Right forelimb (tissue), 1 donor: ENCODE data around the gene SLC11A2.

Experiments used
- DNase-seq: peaks from one replicate; pipeline ENCODE4 v3.0.0-alpha.2; 2018

Gene SLC11A2

DNA sequence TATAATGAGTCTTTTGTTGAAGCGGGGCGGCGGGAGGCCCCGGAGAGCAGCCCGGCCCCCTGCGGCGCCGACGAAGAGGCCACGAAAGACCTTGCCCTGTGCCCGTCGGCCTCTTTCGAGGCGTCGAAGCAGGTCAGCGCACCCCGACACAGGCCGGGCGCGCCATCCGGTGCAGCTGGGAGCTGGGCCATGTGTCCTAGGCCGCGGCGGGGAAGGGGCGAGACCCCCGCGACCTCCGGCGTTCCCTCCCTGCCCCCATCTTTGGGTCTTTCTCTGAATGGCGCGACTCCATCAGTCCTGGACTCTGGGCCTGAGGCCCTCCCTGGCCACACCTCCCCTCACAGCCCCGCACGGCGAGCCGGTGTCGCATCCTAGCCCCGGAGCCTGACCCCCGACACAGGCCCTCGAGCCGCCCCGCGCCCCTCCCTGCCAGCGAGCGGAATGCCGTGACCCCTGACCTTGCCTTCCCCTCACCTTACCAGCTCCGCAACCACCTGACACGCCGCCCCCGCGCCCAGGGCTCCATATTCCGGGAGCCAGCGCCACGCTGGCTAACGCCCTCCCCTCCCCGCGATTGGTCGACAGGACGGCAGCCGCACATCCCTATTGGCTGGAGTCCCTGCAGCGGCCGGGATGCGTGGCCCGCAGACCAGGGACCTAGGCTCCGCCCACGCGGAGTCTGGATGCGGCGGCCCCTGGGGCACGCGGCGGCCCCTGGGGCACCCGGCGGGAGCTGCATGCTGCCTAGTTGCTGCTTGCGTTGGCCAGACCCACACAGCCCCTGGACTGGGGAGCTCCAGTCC, at the start of gene SLC11A2:
SLC11A2 (minus strand) TSS at position 549 of the 803 bp plus-strand sequence. CDS start 15,656 bp downstream, outside the sequence.
- DNase-seq: peak; percentile 95

DNA sequence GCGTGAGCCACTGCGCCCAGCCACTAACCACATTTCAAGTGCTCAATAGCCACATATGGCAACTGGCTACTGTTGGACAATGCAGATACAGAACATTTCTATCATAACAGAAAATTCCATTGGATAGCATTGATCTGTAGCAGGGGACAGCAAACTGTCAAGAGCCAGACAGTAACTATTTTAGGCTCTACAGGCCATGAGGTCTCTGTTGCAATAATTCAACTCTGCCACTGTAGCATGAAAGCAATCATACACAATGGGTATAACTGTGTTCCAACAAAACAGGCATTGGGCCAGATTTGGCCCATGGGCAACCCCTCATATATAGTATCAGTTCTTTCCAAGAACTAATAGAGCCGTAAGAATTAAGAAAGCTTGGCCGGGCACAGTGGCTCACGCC, 49.2 kb upstream of the SLC11A2 start:
- no peak for DNase-seq

DNA sequence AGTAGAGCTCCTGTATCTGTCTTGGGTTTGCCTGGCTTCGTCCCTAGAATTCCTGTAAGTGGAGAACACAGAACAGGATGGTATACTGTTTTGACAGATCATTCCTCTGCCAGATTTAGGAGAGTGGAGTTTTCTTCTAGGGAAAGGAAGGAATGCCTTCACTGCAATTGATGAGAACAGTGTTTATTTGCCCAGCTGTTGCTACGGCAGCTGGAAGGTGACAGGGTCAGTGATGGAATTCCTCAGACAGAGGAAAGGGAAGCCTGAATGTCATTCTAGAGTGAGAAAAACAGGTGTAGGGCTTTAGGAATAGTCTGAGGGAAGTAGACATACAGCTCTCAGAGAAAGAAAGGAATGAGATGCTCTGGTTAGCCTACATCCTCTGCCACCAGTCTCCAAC, 45.5 kb upstream of the SLC11A2 start:
- no peak for DNase-seq

DNA sequence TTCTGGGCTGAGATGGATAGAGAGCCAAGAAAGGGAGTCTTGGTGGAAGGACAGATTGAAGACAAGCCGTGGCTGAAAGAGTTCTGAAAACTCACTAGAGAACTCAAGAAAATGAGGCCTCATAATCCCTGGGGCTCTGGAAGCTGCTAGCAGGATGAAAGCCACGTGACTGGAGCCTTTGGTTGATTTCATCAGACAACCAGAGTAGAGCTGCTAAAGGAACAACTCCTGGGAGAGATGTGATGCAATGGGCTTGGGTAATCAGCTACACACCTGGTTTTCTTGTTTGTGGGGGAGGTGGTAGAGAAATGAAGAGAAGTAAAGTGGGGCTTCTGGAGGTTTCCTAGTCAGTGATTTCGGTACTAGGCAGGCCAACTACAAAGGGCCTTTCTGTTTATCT, 43.8 kb upstream of the SLC11A2 start:
- no peak for DNase-seq

DNA sequence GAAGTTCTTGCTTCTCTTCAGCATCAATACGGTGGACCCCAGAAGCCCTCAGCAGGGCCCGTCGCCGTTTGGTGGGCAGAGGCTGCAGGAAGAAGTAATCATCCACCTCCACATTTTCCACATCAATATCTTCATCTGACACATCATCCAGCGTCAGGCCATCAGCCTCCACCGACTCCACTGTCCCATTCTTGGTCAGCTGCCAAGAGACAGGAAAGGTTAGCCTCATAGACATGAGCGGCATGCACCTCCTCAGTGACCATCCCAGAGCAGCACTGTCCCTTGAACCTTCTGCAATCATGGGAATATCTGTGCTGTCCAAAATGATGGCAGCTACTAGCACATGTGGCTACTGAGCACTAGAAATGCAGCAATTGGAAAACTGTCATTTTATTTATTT, 41.6 kb upstream of the SLC11A2 start:
- DNase-seq: no peak

DNA sequence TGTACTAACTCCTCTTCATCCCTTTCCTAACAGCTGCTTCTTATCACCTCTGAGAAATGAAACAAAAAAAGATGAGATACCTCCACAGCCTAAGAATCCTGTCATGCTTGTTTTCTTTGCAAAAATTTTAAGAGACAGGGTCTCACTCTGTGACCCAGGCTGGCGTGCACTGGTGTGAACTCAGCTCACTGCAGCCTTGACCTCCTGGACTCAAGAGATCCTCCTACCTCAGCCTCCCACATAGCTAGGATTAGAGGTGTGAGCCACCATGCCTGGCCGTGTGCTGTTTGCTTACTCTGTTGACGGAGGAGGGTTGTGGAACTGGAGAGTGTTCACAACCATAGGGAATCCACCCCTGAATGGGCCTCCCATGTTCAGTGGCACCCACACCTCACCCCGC, 41.0 kb upstream of the SLC11A2 start:
- DNase-seq: no peak

DNA sequence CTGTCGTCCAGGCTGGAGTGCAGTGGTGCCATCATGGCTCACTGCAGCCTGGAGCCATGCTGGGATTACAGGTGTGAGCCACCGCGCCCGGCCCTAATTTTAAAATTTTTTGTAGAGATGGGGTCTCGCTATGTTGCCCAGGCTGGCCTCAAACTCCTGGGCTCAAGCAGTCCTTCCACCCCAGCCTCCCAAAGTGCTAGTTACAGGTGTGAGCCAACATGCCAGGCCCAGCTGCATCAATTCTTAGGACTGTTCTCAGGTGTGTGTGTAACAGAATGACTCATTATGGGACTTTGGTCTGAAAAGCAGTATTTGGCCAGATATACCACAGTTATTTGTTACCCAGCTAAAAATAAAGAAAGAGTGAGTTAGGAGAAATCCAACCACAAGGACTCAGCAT, 39.3 kb upstream of the SLC11A2 start:
- DNase-seq: no peak

DNA sequence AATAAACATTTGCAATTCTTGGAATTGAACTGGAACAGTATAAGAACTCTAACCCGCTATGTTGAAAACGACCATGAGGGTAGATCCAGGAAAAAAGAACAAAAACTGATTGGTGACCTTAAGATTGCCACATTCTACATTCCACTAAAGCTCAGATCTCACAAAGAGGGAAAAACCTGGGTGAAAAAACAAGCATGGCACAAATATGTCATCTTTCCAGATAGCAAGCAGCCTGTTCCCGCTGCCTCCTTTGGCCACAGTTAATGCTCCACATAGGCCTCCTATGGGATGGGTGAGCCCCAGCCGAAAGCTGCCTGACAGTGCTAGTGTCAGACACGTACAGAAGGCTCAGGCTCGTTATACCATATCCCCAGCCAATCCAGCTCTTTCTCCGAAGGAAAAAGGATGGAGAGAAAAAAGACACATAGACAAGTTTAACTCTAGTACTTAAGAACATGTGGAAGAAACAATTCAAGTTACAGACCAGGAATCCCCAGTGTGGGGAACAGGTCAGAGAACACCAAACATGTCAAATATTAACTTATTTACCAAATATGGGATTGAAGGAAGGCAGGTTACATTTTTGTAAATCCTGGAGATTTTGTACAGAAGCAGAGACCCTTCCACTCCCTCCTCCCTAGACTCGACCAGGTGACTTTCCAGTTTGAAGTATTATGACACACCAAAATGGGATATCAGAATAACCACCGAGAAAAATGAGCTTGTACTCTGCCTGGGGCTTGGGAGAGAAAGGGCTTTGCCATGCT, 36.6 kb upstream of the SLC11A2 start:
- no peak for DNase-seq

DNA sequence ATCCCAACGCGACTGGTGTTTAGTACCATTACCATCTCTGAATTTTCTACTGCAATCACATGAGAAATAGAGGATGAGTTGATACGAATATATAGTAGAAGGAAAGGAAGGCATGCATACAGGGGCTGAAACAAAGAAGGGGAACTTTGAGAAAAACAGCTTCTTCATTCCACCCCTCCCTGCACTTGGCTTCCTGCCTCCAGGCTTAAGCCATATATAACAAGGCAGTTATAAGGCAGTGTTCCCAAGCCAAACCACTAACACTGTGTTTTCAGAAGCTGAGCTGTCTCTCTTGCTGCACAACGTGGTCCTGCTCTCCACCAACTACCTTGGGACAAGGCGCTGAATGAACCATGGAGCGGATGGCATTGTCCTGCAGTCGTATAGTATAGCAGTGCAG, 32.9 kb upstream of the SLC11A2 start:
- DNase-seq: no peak

DNA sequence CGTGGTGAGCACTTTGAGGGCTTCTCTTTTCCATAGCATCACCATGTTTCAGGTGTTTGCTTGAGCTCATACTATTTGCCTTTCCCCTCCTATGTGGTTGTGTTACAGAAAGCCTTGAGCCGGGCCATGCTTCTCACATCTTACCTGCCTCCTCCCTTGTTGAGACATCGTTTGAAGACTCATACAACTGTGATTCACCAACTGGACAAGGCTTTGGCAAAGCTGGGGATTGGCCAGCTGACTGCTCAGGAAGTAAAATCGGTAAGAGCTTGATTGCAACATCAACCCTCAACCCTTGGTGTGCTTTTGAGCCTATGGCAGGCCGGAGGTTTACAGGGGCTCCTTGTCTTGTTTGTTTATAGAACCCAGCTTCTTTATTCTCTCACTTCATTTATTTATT, 30.1 kb upstream of the SLC11A2 start:
- no peak for DNase-seq

DNA sequence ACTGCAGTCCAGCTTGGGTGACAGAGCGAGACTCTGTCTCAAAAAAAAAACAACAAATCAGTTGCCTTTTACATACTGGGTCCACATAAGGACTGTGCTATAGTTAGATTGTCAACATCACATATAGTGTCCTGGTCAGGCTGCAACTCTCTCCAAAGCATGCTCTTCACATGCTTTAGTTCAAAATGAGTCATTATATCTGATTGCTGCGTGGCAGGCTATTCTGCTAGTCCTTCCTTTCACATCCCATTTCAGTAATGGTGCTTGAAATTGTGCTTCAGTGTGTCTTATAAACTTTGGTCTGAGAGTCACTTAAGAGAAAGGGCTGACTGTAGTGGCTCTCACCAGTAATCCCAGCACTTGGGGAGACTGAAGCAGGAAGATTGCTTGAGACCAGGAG, 28.9 kb upstream of the SLC11A2 start:
- DNase-seq: no peak

DNA sequence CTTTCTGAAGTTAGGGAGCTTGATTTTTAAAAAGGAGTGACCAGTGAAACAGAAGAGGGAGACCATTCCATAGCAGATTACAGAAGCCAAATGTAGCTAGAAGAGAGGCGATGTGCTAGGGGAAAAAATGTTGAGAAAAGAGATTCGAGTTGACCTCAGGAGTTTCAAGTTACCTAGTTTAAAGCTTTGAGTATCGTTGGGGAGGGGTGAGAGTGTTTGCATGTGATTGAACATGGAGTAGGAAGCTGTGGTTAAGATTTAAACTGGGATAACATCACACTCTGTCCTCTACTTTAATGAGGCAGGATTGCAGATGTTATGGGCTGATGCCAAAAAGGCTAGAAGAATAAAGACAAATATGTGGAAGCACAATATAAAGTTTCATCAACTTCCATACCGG, 25.6 kb upstream of the SLC11A2 start:
- DNase-seq: no peak

DNA sequence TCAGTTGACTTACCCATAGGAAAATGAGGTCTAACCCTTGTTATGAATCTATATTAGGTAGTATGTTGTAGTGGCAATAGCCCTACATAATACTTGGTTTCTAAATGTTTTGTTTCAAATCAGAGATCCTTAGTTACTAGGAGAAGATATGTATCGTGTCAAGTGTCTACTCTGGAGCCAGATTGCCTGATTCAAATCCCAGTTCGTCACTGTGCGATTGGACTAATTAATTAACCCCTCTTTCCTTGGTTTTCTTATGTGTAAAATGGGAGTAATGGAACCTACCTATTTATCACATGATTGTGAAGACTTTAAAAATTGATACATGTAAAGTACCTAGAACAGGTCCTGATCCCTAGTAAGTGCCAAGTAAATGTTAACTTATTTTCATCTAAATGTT, 23.3 kb upstream of the SLC11A2 start:
- no peak for DNase-seq

DNA sequence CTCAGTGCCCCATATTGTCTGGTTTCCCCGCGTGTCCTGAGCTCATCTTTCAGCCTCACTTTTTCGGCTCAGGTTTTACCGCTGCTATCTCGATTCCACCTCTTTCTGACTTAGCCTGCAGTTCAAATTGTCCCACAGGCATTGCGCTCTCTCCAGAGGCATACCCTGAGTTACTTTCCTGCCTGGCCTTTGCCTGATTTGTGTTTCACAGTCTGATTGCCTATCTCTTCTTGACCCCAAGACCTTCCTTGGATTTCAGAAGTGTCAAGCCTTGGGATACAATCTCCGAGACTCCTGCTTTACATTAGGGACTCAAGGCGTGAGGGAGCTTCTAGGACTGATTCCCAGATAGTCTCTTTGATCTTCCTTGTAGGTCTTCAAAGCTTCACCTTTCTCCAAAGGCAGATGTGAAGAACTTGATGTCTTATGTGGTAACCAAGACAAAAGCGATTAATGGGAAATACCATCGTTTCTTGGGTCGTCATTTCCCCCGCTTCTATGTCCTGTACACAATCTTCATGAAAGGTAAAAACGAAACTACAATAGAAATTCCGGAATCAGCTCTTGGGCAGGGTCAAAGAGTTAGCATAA, 22.6 kb upstream of the SLC11A2 start:
- no peak for DNase-seq

DNA sequence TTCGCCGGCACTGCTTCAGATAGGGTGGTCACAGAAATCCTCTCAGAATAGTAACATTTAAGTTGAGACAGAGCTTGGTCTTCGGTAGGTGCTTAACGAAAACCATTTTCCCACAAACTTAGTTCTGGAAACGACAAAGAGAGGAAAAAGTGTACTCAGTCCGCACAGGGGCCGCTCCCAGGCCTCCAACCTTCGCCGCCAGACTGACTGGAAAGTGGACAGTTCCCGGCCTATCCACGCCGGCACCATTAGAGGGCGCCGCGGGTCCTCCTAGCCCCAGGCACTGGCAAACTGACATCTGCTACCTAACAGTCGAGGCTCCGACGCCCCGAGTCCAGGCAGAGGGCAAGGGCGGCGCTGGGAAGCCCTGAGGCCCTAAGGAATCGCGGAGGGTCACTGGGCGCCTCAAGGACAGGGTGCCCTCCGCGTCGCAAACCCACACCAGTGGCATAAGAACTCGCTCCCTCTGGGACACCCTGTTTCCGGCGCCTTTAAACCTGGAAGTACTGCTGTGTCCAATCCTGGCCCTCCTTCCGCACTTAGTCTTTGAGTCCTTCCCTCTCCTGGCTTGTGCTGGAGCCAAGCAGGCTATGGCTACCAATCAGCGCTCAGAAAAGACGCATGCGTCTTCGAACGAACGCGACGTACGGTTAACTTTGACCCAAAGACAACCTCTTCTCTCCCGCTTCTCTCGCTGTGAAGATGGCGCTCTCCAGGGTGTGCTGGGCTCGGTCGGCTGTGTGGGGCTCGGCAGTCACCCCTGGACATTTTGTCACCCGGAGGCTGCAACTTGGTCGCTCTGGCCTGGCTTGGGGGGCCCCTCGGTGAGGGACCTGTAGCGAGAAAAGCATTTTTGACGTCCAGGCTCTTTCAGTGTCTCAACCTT, 21.7 kb upstream of the SLC11A2 start, which contains the start of gene LETMD1:
LETMD1 (plus strand) TSS at position 673 of the 886 bp plus-strand sequence; CDS start at position 703, 30 bp downstream.
- peak; percentile 96 for DNase-seq

DNA sequence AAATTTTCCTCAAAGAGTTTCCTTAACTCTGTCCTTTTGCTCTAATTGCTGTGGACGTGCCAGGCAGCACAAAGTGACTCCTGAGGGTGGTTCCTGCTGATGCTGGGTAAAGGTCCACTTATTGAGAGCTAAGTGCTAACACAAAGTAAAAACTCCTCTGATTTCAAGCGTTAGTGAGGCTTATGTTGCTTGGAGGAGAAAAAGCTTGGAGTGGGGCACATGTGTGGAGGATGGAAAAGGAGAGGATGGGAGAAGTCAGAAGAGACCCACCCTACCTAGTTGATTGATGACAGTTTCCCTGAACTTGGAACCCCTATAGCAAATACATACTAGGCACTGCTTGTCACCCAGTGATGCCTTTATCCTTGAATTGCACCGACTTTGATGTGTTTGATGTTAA, 10.1 kb upstream of the SLC11A2 start:
- no peak for DNase-seq

DNA sequence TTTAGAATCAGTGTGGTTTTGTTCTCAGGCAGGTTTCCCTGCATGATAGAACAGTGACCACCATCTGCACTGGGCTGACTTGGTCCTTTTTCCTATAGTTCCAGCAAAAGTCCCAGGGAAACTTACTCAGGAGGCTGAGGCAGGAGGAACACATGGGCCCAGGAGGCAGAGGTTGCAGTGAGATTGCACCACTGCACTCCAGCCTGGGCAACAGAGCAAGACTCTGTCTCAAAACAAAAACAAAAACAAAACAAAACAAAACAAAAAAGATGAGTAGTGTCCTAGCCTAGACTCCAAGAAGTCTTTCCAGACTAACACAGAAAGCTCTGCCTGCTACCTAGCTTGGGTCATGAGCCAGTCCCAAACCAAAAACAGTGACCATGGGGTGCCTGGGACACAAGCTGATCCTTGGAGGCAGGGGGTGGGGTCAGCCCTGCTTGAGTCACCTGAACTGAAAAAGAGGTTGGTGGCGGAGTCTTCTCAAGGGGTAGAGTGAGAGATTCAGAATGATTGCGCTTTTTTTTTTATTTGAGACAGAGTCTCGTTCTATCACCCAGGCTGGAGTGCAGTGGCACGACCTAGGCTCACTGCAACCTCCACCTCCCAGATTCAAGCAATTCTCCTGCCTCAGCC, 7.4 kb upstream of the SLC11A2 start:
- DNase-seq: no peak

DNA sequence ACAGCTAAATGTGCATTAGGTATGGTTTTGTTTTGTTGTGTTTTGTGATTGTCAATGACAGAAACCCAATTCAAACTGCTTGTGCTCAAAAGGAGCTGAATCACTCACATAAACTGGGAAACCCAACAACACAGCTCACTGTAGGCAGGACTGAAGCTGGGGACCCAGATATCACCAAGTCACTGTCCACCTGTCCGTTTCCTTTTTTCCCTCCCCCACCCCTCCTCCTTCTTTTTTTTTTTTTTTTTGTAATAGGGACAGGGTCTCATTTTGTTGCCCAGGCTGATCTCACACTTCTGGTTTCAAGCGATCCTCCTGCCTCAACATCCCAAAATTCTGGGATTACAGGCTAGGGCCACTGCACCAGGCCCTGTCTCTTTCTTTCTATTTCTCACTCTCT, 6.9 kb upstream of the SLC11A2 start:
- DNase-seq: no peak

DNA sequence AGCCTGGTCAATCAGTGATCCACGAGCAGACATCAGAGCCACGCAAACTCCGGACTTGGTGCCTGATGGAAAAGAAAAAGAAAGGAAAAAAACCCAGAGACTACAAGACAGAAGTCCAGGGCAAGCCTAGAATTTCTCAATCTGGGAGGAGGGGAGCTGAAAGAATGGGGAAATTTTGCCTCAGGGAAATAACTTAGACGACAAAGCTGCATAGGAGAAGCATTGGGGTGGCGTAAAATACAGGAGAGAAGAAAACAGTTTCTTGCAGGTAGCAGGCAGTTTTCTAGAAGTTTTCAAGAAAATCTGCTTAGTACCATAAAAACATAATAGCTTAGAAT, 2.6 kb upstream of the SLC11A2 start:
- DNase-seq: no peak

DNA sequence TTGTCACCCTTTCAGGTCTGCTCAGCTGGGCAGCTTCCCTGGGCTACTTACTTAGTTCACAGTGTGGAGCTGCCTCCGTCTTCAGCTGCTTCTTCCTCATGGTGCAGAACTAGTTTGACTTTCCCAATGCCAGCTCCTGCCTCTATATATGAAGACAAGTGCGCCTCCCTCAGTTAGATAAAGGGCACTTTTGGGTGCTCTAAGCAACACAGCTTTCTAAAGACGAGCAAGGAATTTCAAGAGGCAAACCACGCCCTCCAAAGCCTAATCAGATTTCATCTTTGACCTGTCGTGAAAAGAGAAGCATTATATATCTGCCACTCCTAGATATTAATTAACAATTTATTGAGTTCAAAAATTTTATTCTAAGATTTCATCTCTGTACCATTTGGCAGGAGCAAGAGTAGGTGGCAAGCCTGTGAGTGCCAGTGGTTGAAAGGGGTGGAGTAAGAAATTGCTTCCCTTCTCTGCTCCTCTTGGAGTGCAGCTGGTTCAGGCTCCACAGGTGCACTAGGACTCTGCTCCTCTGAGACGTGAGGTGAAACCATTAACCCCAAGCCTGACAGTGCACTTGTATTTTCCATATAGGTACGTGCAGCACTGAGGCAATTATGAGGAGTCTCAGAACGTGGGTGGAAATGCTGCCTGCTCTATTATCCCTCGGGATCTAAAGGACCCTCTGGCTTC, 2.1 kb upstream of the SLC11A2 start:
- no peak for DNase-seq

DNA sequence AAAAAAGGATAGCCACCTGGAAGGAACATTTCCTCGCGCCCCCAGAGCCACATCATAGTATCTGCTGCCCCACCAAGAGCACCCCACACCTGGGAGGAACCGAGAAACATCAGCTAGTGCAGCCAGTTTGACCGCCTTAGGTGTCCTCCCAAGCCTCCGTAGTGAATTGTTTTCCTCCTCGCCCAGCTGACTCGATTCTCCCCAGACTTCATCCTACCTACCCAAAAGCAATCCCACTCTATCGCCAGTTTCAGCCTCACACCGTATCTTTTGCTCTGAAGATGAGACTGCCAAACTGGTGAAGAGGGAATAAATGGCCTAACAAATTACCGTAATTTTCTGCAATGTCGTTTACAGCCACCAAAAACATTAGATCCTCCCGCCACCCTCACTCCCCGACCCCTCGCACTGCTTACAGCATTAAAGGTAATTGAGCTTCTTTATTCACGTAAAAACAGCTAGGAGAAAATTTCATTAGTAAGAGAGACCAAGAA, 1.2 kb upstream of the SLC11A2 start:
- DNase-seq: no peak
